H1 (cell line): ENCODE data around the gene DCTN2. TPM values are rescaled to one million over a fixed set of nuclear protein-coding genes. Genes with fewer than 3 reads are reported as not detected.

Source experiments
- CTCF ChIA-PET: fragments of 300-600 bp; sonication (Branson Sonifier 250); formaldehyde crosslinking; loops from one replicate; lab custom pipeline; 2021; ENCODE audit not compliant: partially characterized antibody; lab: Charles Lee
- POLR2A ChIA-PET: fragments of 300-600 bp; sonication (Branson Sonifier 250); formaldehyde crosslinking; loops from one replicate; lab custom pipeline; 2021; ENCODE audit warnings: inconsistent platforms; ENCODE audit not compliant: partially characterized antibody; lab: Charles Lee
- DNase-seq, 2 experiments: peaks; one replicate each; pipeline versions ENCODE4 v3.0.0 to v3.0.0-alpha.2; 2010 to 2022; ENCODE audit warnings: low spot score in 2 of 2, low read depth in 1 of 2, mixed read lengths in 1 of 2
- FAIRE-seq: peaks from 2 replicates; lab custom pipeline; 2011; peaks lifted over from hg19 to GRCh38; lab: Jason Lieb, UNC
- H2AFZ ChIP-seq: 2 replicates; pipeline ENCODE4 v1.8.1; 2012; ENCODE audit warnings: low read length, inconsistent platforms
- H2AK5ac ChIP-seq: 2 replicates; pipeline ENCODE4 v1.6.1; 2013; ENCODE audit warnings: low read depth, low read length
- H2BK120ac ChIP-seq: replicated peaks from 2 replicates; pipeline ENCODE3; 2013; ENCODE audit warnings: low read depth, low read length, inconsistent platforms
- H2BK12ac ChIP-seq: 2 replicates; pipeline ENCODE4 v1.6.1; 2013; ENCODE audit warnings: low read depth, low read length
- H2BK15ac ChIP-seq: 2 replicates; pipeline ENCODE4 v1.6.1; 2013; ENCODE audit warnings: low read length
- H2BK20ac ChIP-seq: 2 replicates; pipeline ENCODE4 v1.6.1; 2013; ENCODE audit warnings: low read length
- H2BK5ac ChIP-seq: 2 replicates; pipeline ENCODE4 v1.6.1; 2013; ENCODE audit warnings: low read depth, low read length
- H3K14ac ChIP-seq: 2 replicates; pipeline ENCODE4 v1.6.1; 2013; ENCODE audit warnings: inconsistent platforms; ENCODE audit not compliant: insufficient read length
- H3K18ac ChIP-seq: 2 replicates; pipeline ENCODE4 v1.6.1; 2013; ENCODE audit warnings: low read length; ENCODE audit errors: extremely low read depth
- H3K23ac ChIP-seq: 2 replicates; pipeline ENCODE4 v1.6.1; 2013; ENCODE audit warnings: inconsistent platforms; ENCODE audit not compliant: insufficient read length
- H3K23me2 ChIP-seq: 2 replicates; pipeline ENCODE4 v1.6.1; 2013; ENCODE audit warnings: low read depth, low read length
- H3K27ac ChIP-seq: 2 replicates; pipeline ENCODE4 v1.6.1; 2011; ENCODE audit warnings: low read depth, low read length, inconsistent platforms
- H3K27me3 ChIP-seq, 4 experiments: replicated peaks in 1 of 4; 1 replicate in 1 of 4; 2 replicates in 3 of 4; pipeline versions ENCODE4 v1.6.1 to v1.8.1; 2011 to 2013; ENCODE audit warnings: low read length in 3 of 4, mild to moderate bottlenecking in 3 of 4, inconsistent platforms in 2 of 4, mixed read lengths in 2 of 4, moderate library complexity in 1 of 4; ENCODE audit not compliant: control insufficient read depth in 3 of 4, insufficient read depth in 3 of 4; ENCODE audit errors: extremely low read depth in 1 of 4
- H3K36me3 ChIP-seq, 4 experiments: 2 replicates each; pipeline versions ENCODE4 v1.6.1 to v1.8.1; 2011 to 2013; ENCODE audit warnings: mild to moderate bottlenecking in 4 of 4, low read length in 3 of 4, moderate library complexity in 2 of 4, control low read depth in 1 of 4, inconsistent platforms in 1 of 4; ENCODE audit not compliant: insufficient read depth in 4 of 4, control insufficient read depth in 2 of 4
- H3K4ac ChIP-seq: replicated peaks from 2 replicates; pipeline ENCODE3; 2013; ENCODE audit warnings: low read length, low read depth, mixed read lengths, inconsistent platforms; ENCODE audit not compliant: insufficient read length
- H3K4me1 ChIP-seq, 4 experiments: replicated peaks in 1 of 4; 1 replicate in 1 of 4; 2 replicates in 3 of 4; pipeline versions ENCODE4 v1.6.1 to v1.8.1; 2011 to 2013; ENCODE audit warnings: low read length in 3 of 4, inconsistent platforms in 2 of 4, mixed read lengths in 1 of 4; ENCODE audit not compliant: insufficient read depth in 4 of 4, control insufficient read depth in 3 of 4
- H3K4me2 ChIP-seq, 2 experiments: 2 replicates each; pipeline versions ENCODE4 v1.6.1 to v1.8.1; 2011 to 2013; ENCODE audit warnings: low read depth in 2 of 2, low read length in 2 of 2, control low read depth in 1 of 2, inconsistent platforms in 1 of 2, mild to moderate bottlenecking in 1 of 2; ENCODE audit not compliant: insufficient read depth in 1 of 2
- H3K4me3 ChIP-seq, 4 experiments: fragments of 200-600, 300-600 bp in 1 of 4; sonication (generic), shearing (Covaris generic), sonication (Bioruptor Twin) in 1 of 4; 2 replicates each; pipeline versions ENCODE4 v1.5.1 to v1.8.1; 2011 to 2016; ENCODE audit warnings: low read length in 4 of 4, low read depth in 3 of 4, control low read depth in 2 of 4, inconsistent platforms in 2 of 4, mild to moderate bottlenecking in 2 of 4, mixed read lengths in 1 of 4, moderate library complexity in 1 of 4; ENCODE audit not compliant: insufficient read depth in 2 of 4; ENCODE audit errors: extremely low read depth in 1 of 4
- H3K56ac ChIP-seq: replicated peaks from 2 replicates; pipeline ENCODE3; 2013; ENCODE audit warnings: low read depth, mild to moderate bottlenecking, mixed read lengths, low read length, inconsistent platforms; ENCODE audit not compliant: insufficient read length
- H3K79me1 ChIP-seq: 2 replicates; pipeline ENCODE4 v1.6.1; 2013; ENCODE audit warnings: low read depth, low read length, control low read depth
- H3K79me2 ChIP-seq, 2 experiments: 2 replicates each; pipeline versions ENCODE4 v1.6.1 to v1.8.1; 2012 to 2013; ENCODE audit warnings: low read length in 2 of 2, mild to moderate bottlenecking in 2 of 2, inconsistent platforms in 1 of 2; ENCODE audit not compliant: insufficient read depth in 2 of 2, control insufficient read depth in 1 of 2
- H3K9ac ChIP-seq, 4 experiments: replicated peaks in 1 of 4; 1 replicate in 1 of 4; 2 replicates in 3 of 4; pipeline versions ENCODE4 v1.6.1 to v1.8.1; 2011 to 2013; ENCODE audit warnings: low read depth in 3 of 4, low read length in 3 of 4, control low read depth in 2 of 4, mild to moderate bottlenecking in 2 of 4, moderate library complexity in 2 of 4, inconsistent platforms in 1 of 4; ENCODE audit errors: extremely low read depth in 1 of 4
- H3K9me3 ChIP-seq, 2 experiments: 2 replicates each; pipeline versions ENCODE4 v1.6.1 to v1.8.1; 2012 to 2013; ENCODE audit warnings: mild to moderate bottlenecking in 2 of 2, moderate library complexity in 2 of 2, control low read depth in 1 of 2, inconsistent platforms in 1 of 2, low read depth in 1 of 2, low read length in 1 of 2, mixed read lengths in 1 of 2; ENCODE audit not compliant: insufficient read depth in 2 of 2
- H4K20me1 ChIP-seq, 2 experiments: replicated peaks in 1 of 2; 2 replicates each; pipeline versions ENCODE3 to v1.8.1; 2011 to 2013; ENCODE audit warnings: inconsistent platforms in 2 of 2, low read length in 2 of 2, mild to moderate bottlenecking in 1 of 2; ENCODE audit not compliant: insufficient read depth in 2 of 2, control insufficient read depth in 1 of 2
- H4K5ac ChIP-seq: 2 replicates; pipeline ENCODE4 v1.6.1; 2013; ENCODE audit warnings: low read length, low read depth, mixed read lengths, inconsistent platforms; ENCODE audit not compliant: insufficient read length
- H4K8ac ChIP-seq: 2 replicates; pipeline ENCODE4 v1.8.0; 2013; ENCODE audit warnings: mild to moderate bottlenecking, moderate library complexity, low read length, inconsistent platforms; ENCODE audit not compliant: insufficient read depth; ENCODE audit errors: extremely low read depth
- H4K91ac ChIP-seq: replicated peaks from 2 replicates; pipeline ENCODE3; 2013; ENCODE audit warnings: low read length, mixed read lengths, inconsistent platforms; ENCODE audit not compliant: insufficient read length
- CEBPB ChIP-seq: IDR thresholded peaks from 2 replicates; pipeline ENCODE4 v1.6.1; 2012; ENCODE audit warnings: low read depth, low read length
- CHD1 ChIP-seq: IDR thresholded peaks from 2 replicates; pipeline ENCODE4 v1.6.1; 2012; ENCODE audit warnings: low read depth, low read length, improper control_type of control experiment
- CTBP2 ChIP-seq: IDR thresholded peaks from 2 replicates; pipeline ENCODE4 v1.7.0; 2011; ENCODE audit warnings: borderline replicate concordance, mild to moderate bottlenecking, moderate library complexity, mixed read lengths, low read length; ENCODE audit not compliant: insufficient read depth, insufficient read length
- JUND ChIP-seq: IDR thresholded peaks from 2 replicates; pipeline ENCODE4 v1.6.1; 2011; ENCODE audit warnings: mild to moderate bottlenecking, improper control_type of control experiment, low read length
- NRF1 ChIP-seq: IDR thresholded peaks from 2 replicates; pipeline ENCODE4 v1.6.1; 2011; ENCODE audit warnings: mild to moderate bottlenecking, low read depth, low read length, improper control_type of control experiment
- WGBS, 2 experiments: shearing (Covaris generic) in 1 of 2; methylation state at CpG; one replicate each; pipeline versions ENCODE4 v1.1.6 to v1.1.7; 2013 to 2015; ENCODE audit warnings: low lambda C conversion rate in 2 of 2, mixed read lengths in 2 of 2, inconsistent platforms in 1 of 2, low coverage in 1 of 2, missing lambda C conversion rate in 1 of 2; ENCODE audit not compliant: insufficient replicate concordance in 2 of 2, insufficient coverage in 1 of 2, insufficient read length in 1 of 2; ENCODE audit errors: extremely low coverage in 1 of 2, missing lambda C conversion rate in 1 of 2; 5-methylcytosine and 5-hydroxymethylcytosine counted together
- polyA plus RNA-seq, 7 experiments: library from polyadenylated mRNA; depleted of rRNA in 3 of 7; stranded (reverse) in 5 of 7; unstranded in 2 of 7; fragments of >200 nt in 5 of 7; fragments of 200-250 nt in 2 of 7; gene quantifications; 1 replicate in 5 of 7; 2 replicates in 1 of 7; 4 replicates in 1 of 7; pipeline versions ENCODE4 v1.2.1 to v1.2.3, GENCODE V29; 2011 to 2013; ENCODE audit warnings: missing spikeins in 2 of 7, mixed read lengths in 2 of 7
- total RNA-seq: library from RNA; stranded (reverse); fragmentation: NEBNext Ultra II Directional; extraction: Animal tissue kit (Norgen Biotek cat#: 25700); gene quantifications from 2 replicates; pipeline ENCODE4 v1.2.1, GENCODE V29; 2021
- TF ChIP-seq, protein P1 (sequence below): IDR thresholded peaks from 2 replicates; pipeline ENCODE4 v1.6.1; 2012; ENCODE audit warnings: inconsistent platforms
- TF ChIP-seq, protein P2 (sequence below): IDR thresholded peaks from 2 replicates; pipeline ENCODE4 v1.6.1; 2011; ENCODE audit warnings: low read length, improper control_type of control experiment

Gene DCTN2
- total and polyA plus RNA-seq, 2 of the 8 experiments (the other 6 are each of a cell fraction or from before 2014, with no cell fraction given), result 90.3 to 91.9 TPM

DNA sequence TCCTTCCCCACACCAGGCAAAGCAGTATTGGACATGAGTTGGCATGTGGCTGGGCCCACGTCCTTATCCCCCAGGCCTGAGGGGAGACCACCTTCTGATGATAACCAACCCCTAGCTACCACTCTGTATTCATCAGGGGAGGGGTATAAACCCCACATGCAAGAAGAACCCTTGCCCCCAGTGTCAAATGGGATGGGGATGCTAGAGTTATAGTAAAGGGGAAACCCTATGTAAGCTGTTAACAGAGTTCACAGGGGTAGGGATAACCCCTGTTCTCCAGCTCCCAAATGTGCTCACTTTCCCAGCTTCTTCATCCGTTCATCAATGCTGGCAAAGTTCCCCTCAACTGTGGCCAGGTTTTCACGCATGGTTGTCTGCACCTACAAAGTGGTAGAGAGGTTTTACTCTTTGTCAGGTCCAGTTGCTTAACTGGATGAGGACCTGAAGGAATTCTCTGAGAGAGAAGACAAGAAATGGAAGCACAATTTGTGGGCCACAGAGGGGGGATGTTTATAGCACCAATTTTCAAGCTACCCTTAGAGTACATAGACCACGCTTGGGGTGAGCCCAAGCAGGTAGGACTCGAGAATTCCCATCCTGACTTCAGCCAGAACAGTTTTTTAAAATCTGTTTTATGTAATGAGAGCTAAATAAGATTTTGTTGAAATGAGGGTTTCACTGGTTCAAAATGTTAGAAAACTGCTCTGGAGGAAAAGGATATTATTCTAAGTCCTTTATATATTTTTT is 16.4 kb downstream of the DCTN2 start:
- Histone ChIP-seq H3K9ac (no peak overlapping the region), H3K23me2 (no peaks in the 10 kb centered on the region), H2BK20ac (no peak overlapping the region), H4K5ac (no peak overlapping the region), H4K20me1 (peaks cover 1 to 7% of the 10 kb centered on the region in 2 experiments), H3K79me2 (no peaks in the 10 kb centered on the region), H3K36me3 (peaks cover 16 to 79% (median 52%) of the 10 kb centered on the region in 4 experiments; a peak in 7 of 8 replicates), H2AK5ac (no peak overlapping the region), H4K91ac (no peak overlapping the region), H2BK120ac (no peak overlapping the region), H3K18ac (no peak overlapping the region), H2AFZ (no peak overlapping the region), H3K79me1 (no peaks in the 10 kb centered on the region; the same call in 1 of the 2 replicates), H3K23ac (no peak overlapping the region), H3K4me2 (no peak overlapping the region)
- DNase-seq (no peak), FAIRE-seq (no peak)
- CTCF ChIA-PET, result interaction anchor here (0.5 to 2.0 kb wide), 5 partner anchors 10 to 282 kb away, joined by 3 to 5 read pairs (median 3); no protein-coding TSS in a partner anchor
- TF ChIP-seq, protein P1, sequence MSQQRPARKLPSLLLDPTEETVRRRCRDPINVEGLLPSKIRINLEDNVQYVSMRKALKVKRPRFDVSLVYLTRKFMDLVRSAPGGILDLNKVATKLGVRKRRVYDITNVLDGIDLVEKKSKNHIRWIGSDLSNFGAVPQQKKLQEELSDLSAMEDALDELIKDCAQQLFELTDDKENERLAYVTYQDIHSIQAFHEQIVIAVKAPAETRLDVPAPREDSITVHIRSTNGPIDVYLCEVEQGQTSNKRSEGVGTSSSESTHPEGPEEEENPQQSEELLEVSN, result no peak
- TF ChIP-seq CTBP2, result no peak
- no peak for TF ChIP-seq NRF1
- TF ChIP-seq, protein P2, sequence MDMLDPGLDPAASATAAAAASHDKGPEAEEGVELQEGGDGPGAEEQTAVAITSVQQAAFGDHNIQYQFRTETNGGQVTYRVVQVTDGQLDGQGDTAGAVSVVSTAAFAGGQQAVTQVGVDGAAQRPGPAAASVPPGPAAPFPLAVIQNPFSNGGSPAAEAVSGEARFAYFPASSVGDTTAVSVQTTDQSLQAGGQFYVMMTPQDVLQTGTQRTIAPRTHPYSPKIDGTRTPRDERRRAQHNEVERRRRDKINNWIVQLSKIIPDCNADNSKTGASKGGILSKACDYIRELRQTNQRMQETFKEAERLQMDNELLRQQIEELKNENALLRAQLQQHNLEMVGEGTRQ, result no peak
- TF ChIP-seq JUND, result no peak
- no peak for TF ChIP-seq CHD1
- TF ChIP-seq CEBPB, result no peak
- TF ChIP-seq, all 59 proteins: peak for 0
- POLR2A ChIA-PET, result interaction anchor here (0.8 to 8.9 kb wide), 6 partner anchors 7 to 89 kb away, joined by 3 to 65 read pairs (median 26); partner anchors contain the start of genes DCTN2, DDIT3 and MBD6
- Histone ChIP-seq H3K27me3 (peaks cover 0 to 1% (median 0%) of the 10 kb centered on the region in 4 experiments; a peak in 1 of 7 replicates), H3K9me3 (no peaks in the 10 kb centered on the region), H3K4ac (no peak overlapping the region), H3K4me1 (no peaks in the 10 kb centered on the region), H3K14ac (no peak overlapping the region), H3K27ac (no peak overlapping the region), H2BK12ac (no peak overlapping the region), H2BK15ac (no peak overlapping the region), H4K8ac (no peak overlapping the region), H2BK5ac (no peak overlapping the region), H3K4me3 (no peak overlapping the region), H3K56ac (no peak overlapping the region)
- WGBS, 2 experiments, result 88% methylated on average over 5 of the region's 5 CpGs; no CpG with 5 or more reads in 1 of the 2 experiments
